HL-60/S4 treated with retinoic acid at 250 ng/mL for 4 days and 3 days (cell line): Measurements from ENCODE around the gene NSFL1C.

ENCODE experiments used
- in situ Hi-C: fragments of 300-500 bp; cut with MboI; formaldehyde crosslinking; loops from 2 replicates; pipeline ENCODE4 v1.7.0; 2022; ENCODE audit warnings: low sequenced_read_pairs

NSFL1C gene

GRCh38 chr20:1486566-1486965 is 19.9 kb upstream of the NSFL1C start:
- in situ Hi-C loops, result no loop called here

GRCh38 chr20:1484438-1485116 is 17.9 kb upstream of the NSFL1C start:
- in situ Hi-C loops, result no loop called here

- in situ Hi-C loops, result no loop called here
Measured at GRCh38 chr20:1479831-1480595, 13.4 kb upstream of the NSFL1C start.

- in situ Hi-C loops, result no loop called here
Measured at GRCh38 chr20:1478566-1478965, 11.9 kb upstream of the NSFL1C start.

- in situ Hi-C loops, result no loop called here
Measured at GRCh38 chr20:1477896-1478490, 11.3 kb upstream of the NSFL1C start.

- in situ Hi-C loops, result no loop called here
Measured at GRCh38 chr20:1474817-1475603, 8.4 kb upstream of the NSFL1C start.

GRCh38 chr20:1474325-1474724 is 7.7 kb upstream of the NSFL1C start:
- in situ Hi-C loops, result no loop called here

GRCh38 chr20:1473246-1474220 is 6.9 kb upstream of the NSFL1C start:
- in situ Hi-C loops, result no loop called here

GRCh38 chr20:1472556-1473245 is 6.1 kb upstream of the NSFL1C start:
- in situ Hi-C loops, result no loop called here

- in situ Hi-C loops, result no loop called here
Measured at GRCh38 chr20:1471242-1471641, 4.6 kb upstream of the NSFL1C start.

- in situ Hi-C loops, result no loop called here
Measured at GRCh38 chr20:1469925-1470571, 3.4 kb upstream of the NSFL1C start.

GRCh38 chr20:1469306-1469905 is 2.8 kb upstream of the NSFL1C start:
- in situ Hi-C loops, result no loop called here

GRCh38 chr20:1468117-1468624 is 1.5 kb upstream of the NSFL1C start:
- in situ Hi-C loops, result no loop called here

GRCh38 chr20:1467355-1468116 is 887 bp upstream of the NSFL1C start:
- in situ Hi-C loops, result no loop called here

GRCh38 chr20:1467082-1467354 is 369 bp upstream of the NSFL1C start:
- in situ Hi-C loops, result no loop called here

GRCh38 chr20:1465470-1466210 is 1.0 kb downstream of the NSFL1C start:
- in situ Hi-C loops, result no loop called here

GRCh38 chr20:1463971-1464570 is 2.6 kb downstream of the NSFL1C start:
- in situ Hi-C loops, result no loop called here
